HG02981 (cell line): ENCODE measurements around the gene GRK6.
"Not testable (repeated sequence)": the region's sequence is repeated elsewhere in the genome, so short reads cannot be mapped to it uniquely, and the experiment has no call there.

Experiments used
- ATAC-seq: cut with Tn5 transposase; IDR thresholded peaks from one replicate; pipeline ENCODE4 v1.9.1; 2021; ENCODE audit warnings: mild to moderate bottlenecking, moderate library complexity; ENCODE audit not compliant: unreplicated experiment

GRK6 gene

DNA sequence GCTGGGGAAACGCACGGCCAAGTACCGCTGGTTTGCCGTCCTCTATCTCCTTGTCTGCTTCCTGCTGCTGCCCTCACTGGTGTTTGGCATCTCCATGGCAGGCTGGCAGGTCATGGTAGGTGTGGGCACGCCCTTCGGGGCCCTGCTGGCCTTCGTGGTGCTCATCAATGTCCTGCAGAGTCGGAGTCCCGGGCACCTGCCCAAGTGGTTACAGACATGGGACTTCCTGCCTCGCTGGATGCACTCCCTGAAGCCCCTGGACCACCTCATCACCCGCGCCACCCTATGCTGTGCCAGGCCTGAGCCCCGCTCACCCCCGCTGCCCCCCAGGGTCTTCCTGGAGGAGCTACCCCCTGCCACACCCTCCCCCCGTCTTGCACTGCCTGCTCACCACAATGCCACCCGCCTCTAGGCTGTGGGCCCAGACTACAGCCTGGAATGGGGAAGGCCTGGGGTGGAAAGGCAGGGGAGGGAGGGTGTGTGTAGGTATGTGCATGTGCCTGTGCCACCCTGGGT is 28.5 kb upstream of the GRK6 start:
- no peak for ATAC-seq

DNA sequence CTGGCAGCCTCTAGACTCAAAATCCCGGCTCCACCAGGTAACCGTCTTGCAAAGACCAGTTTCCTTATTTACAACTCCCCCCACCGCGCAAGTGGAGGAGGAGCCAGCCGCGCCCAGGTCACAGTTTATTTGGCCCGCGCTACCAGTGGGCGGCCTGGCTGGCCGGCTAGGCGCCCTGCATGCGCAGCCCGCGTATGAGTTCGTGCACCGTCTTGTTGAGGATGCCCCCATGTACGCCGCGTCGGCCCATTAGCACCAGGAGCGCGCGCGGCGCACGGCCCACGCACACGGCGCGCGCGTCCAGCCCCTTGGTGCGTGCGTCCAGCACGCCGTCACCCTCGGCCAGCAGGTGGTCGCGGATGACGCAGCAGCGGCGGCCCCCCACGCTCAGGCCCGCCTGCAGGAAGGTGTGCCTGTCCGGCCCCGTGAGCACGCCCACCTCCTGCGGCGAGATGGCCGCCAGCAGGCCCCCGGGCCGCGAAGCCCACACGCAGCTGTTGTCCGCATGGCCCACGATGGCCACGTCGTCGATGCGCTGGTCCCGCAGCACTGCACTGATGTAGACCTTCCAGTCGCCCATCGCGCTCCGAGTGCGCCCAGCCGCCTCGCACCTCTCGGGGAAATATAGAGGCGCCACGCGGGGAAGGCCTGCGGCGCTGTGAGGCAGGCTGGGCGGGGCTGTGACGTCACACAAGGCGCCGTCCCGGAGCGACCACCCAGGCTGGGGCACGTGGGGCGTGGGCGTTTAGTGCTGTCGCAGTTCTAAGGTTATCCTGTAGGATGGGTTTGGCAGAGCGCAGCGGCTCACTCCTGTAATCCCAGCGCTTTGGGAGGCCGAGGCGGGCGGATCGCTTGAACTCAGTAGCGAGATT is 26.2 kb upstream of the GRK6 start, which contains the start of gene PFN3:
TSS of gene PFN3 (minus strand) at position 665 of the 872 bp plus-strand sequence. CDS start at position 580, 85 bp downstream.
- no peak for ATAC-seq

DNA sequence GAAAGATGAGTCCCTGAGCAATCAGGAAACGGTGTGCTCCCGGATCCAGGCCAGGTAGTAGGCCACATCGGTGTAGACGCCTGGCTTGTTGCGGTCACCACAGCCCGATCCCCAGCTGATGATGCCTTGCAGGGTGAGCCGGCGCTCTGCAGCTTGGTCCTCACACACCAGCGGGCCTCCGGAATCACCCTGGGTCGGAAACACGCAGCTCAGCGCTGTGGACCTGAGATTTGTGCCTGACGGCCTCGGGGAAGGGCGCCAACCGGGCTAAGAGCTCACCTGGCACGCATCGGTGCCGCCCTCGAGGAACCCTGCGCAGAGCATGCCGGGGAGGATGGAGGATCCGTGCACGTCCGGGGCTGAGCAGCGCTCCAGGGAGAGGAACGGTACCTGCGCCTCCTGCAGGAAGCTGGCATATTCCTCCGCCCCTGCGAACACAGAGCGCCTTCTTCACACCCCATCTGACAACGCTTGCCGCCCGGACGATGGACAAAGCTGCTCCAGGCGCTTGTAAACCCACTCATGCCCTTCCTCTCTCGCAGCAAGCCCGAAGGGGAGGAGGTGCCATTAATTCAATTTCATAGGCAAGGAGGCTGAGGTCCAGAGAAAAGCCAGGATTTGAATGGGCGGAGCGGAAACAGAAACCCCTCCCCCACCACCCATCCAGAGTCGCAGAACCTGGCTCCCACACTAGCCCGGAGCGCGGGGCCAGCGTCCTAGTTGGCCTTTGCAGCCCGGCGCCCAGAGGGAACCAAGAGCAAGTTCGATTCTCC is 24.0 kb upstream of the GRK6 start:
- ATAC-seq: no peak

- peak; percentile 15 for ATAC-seq
Measured at GRCh38 chr5:177403102-177403791, 23.2 kb upstream of the GRK6 start.

- peak; percentile 71 for ATAC-seq
Measured at GRCh38 chr5:177403792-177404640, 22.5 kb upstream of the GRK6 start.

DNA sequence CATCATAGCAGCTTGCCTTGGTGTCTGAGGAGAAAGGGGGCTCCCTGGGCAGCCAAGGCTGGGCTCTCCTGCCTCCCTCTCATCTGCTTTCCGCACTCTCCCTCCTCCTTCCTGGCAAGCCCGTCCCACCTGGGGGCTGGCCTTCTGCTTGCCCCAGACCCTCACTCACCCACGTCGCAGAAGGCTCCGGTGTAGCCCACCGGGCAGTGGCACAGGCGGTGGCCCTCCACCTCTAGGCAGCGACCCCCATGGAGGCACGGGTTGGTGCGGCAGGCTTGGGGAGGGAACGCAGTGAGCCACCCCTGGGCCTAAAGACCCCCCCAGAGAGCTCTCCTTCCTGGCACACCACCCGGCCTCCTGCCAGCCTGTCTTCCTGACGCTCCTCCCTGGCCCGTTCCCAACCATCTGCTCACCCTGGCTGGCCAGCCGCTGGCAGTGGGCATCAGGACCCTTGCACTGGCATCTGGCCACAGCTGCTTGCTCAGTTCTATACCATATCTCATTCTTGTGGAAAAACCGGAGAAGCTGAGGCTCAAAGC is 21.8 kb upstream of the GRK6 start:
- no peak for ATAC-seq

- ATAC-seq: no peak
Measured at GRCh38 chr5:177405312-177405711, 21.2 kb upstream of the GRK6 start.

GRCh38 chr5:177405805-177406204 is 20.7 kb upstream of the GRK6 start:
- no peak for ATAC-seq

DNA sequence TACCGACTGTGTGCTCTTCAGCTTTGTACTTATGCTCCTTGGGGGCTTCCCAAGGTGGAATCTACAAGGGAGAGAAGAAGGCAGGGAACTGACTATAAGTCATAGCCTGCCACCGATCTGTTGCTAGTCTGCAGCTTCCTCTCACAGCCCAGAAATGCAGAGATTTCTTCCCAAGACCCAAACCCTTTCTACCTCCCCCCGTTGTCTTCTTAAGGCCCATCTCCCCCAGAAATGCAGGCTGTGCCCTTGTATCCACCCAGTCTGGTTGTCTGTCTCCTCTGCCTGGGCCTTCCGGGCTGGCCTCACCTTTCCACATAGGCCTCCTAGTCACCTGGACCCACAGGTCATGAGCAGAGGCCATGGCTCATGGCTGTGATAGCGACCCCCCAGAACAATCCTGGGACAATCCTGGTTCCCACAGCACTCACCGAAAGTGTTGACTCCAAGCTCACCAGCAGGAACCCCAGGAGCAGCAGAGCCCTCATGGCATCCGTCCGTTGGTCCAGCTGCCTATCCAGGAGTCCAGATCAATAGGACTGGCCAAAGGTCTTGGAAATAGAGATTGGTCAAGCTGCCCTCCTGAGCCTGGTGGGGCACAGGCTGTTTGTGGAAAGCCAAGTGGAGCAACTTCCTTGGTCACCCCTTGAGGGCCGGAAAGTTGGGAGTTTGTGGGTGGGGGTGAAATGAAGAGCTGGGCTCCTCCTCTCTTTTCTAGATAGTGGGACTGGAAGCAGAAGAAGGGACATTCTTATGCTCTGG is 17.3 kb upstream of the GRK6 start, which contains the start of gene F12:
TSS of gene F12 (minus strand) at position 522 of the 759 bp plus-strand sequence. CDS start at position 485, 37 bp downstream.
- ATAC-seq: no peak

GRCh38 chr5:177410575-177410974 is 15.9 kb upstream of the GRK6 start:
- no peak for ATAC-seq

- no peak for ATAC-seq
Measured at GRCh38 chr5:177412603-177413233, 13.8 kb upstream of the GRK6 start.

DNA sequence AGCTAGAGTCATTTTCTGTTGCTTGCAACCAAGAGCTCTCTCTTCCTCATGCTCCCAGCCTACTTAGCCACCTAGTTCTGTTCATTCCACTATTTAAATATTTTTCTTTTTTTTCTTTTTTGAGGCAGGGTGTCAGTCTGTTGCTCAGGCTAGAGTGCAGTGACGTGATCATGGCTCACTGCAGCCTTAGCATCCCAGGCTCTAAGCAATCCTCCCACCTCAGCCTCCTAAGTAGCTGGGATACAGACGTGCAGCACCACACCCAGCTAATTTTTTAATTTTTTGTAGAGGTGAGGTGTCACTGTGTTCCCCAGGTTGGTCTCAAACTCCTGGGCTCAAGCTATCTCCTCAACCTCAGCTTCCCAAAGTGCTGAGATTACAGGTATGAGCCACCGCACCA is 12.0 kb upstream of the GRK6 start:
- ATAC-seq: no peak

DNA sequence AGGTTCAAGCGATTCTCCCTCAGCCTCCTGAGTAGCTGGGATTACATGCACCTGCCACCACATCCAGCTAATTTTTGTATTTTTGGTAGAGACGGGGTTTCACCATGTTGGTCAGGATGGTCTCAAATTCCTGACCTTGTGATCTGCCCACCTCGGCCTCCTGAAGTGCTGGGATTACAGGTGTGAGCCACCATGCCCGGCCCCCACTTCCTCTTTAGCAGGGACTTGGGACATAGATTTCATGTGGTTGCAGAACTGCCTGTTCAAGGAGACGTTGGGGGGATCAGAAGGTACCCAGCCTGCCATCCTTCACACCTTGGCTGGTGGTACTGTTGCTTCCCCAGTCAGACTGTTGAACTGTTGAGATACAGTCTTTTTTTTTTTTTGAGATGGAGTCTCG is 9.4 kb upstream of the GRK6 start:
- not testable (repeated sequence) for ATAC-seq

DNA sequence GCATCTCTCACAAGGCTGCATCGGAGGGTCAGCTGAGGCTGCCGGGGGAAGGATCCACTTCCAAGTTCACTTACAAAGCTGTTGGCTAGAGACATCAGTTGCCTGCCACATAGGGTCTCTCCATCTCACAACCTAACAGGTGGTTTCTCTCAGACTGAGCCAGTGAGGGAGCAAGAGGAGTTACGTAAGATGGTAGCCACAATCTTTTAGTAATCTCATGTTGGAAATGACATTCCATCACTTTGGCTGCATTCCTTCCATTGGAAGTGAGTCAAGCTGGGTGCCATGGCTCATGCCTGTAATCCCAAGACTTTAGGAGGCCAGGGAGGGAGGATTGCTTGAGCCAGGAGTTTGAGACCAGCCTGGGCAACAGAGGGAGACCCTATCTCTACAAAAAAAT is 7.4 kb upstream of the GRK6 start:
- no peak for ATAC-seq

DNA sequence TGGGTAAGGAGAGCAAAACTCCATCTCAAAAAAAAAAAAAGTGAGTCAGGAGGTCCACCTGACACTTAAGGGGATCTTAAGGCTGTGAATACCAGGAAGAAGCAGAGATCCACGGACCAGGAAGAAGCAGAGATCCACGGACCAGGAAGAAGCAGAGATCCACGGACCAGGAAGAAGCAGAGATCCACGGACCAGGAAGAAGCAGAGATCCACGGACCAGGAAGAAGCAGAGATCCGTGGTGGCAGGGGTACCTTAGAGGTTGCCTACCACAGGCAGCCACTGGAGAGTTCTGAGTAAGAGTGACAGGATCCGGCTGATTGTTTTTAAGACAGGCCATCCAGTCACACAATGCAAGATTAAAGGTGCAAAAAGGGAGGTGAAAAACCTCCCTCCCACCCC is 6.0 kb upstream of the GRK6 start:
- not testable (repeated sequence) for ATAC-seq

- ATAC-seq: no peak
Measured at GRCh38 chr5:177421062-177421798, 5.2 kb upstream of the GRK6 start.

GRCh38 chr5:177423671-177424070 is 2.8 kb upstream of the GRK6 start:
- ATAC-seq: no peak
